Caco-2 (cell line): ENCODE measurements around the gene KIF4A. TPM values are rescaled to one million over a fixed set of nuclear protein-coding genes. Genes with fewer than 3 reads are reported as not detected.
A peak's percentile ranks its signal among the peaks of the same experiment; 100 is the strongest.

Experiments used
- BruUV-seq: library from RNA; stranded (reverse); fragments of 400-500 nt; replicated peaks from 2 replicates; lab custom pipeline; 2021; lab: Mats Ljungman, UMichigan
- CTCF ChIA-PET: fragments of 300-600 bp; sonication (Branson Sonifier 250); formaldehyde crosslinking; loops from one replicate; lab custom pipeline; 2022; ENCODE audit warnings: antibody characterized with exemption; lab: Charles Lee
- POLR2A ChIA-PET: fragments of 300-600 bp; sonication (Branson Sonifier 250); formaldehyde crosslinking; loops from one replicate; lab custom pipeline; 2022; ENCODE audit warnings: antibody characterized with exemption; lab: Charles Lee
- DNase-seq, 2 experiments: peaks; one replicate each; pipeline versions ENCODE4 v3.0.0 to v3.0.0-alpha.2; 2020 to 2022
- H3K27me3 ChIP-seq: replicated peaks from 2 replicates; pipeline ENCODE4 v1.6.0; 2011; ENCODE audit warnings: low read length; ENCODE audit not compliant: control insufficient read depth, insufficient read depth
- H3K36me3 ChIP-seq: 2 replicates; pipeline ENCODE4 v1.5.1; 2011; ENCODE audit warnings: low read length; ENCODE audit not compliant: control insufficient read depth, insufficient read depth
- H3K4me1 ChIP-seq: fragments of 250-450 bp; sonication (Bioruptor Pico); 2 replicates; pipeline ENCODE4 v1.5.1; 2020; ENCODE audit warnings: mild to moderate bottlenecking
- H3K4me3 ChIP-seq: 2 replicates; pipeline ENCODE4 v1.5.1; 2011; ENCODE audit warnings: low read depth, mild to moderate bottlenecking, control low read depth, low read length
- H3K9me3 ChIP-seq: fragments of 250-450 bp; sonication (Bioruptor Pico); 2 replicates; pipeline ENCODE4 v1.5.1; 2020; ENCODE audit warnings: mild to moderate bottlenecking, moderate library complexity
- H3K27ac Mint-ChIP-seq: one replicate; pipeline ENCODE4 v1.8.0; 2022; ENCODE audit warnings: mixed read lengths; ENCODE audit not compliant: unreplicated experiment
- H3K27me3 Mint-ChIP-seq: one replicate; pipeline ENCODE4 v1.8.0; 2022; ENCODE audit warnings: mixed read lengths; ENCODE audit not compliant: insufficient read depth, unreplicated experiment
- H3K36me3 Mint-ChIP-seq: one replicate; pipeline ENCODE4 v1.8.0; 2022; ENCODE audit warnings: mild to moderate bottlenecking, mixed read lengths; ENCODE audit not compliant: insufficient read depth, unreplicated experiment
- H3K4me1 Mint-ChIP-seq: one replicate; pipeline ENCODE4 v1.8.0; 2022; ENCODE audit warnings: low read depth, mixed read lengths; ENCODE audit not compliant: unreplicated experiment
- H3K4me3 Mint-ChIP-seq: one replicate; pipeline ENCODE4 v1.8.0; 2022; ENCODE audit warnings: mild to moderate bottlenecking, moderate library complexity, mixed read lengths; ENCODE audit not compliant: unreplicated experiment
- H3K9me3 Mint-ChIP-seq: one replicate; pipeline ENCODE4 v1.8.0; 2022; ENCODE audit warnings: mixed read lengths; ENCODE audit not compliant: unreplicated experiment
- CTCF ChIP-seq, 2 experiments: fragments of 200-600 bp in 1 of 2; IDR thresholded peaks; 1 replicate in 1 of 2; 2 replicates in 1 of 2; pipeline versions ENCODE4 v1.5.1 to v1.8.0; 2011 to 2022; ENCODE audit warnings: antibody characterized with exemption in 1 of 2, control low read depth in 1 of 2, inconsistent platforms in 1 of 2, low read depth in 1 of 2, low read length in 1 of 2, mild to moderate bottlenecking in 1 of 2, moderate library complexity in 1 of 2; ENCODE audit not compliant: insufficient read depth in 1 of 2, severe bottlenecking in 1 of 2, unreplicated experiment in 1 of 2
- intact Hi-C: fragments of 100-400 bp; cut with micrococcal nuclease; formaldehyde crosslinking; loops from one replicate; pipeline ENCODE4 v1.10.0; 2022; ENCODE audit not compliant: unreplicated experiment
- total RNA-seq: library from RNA; stranded (reverse); gene quantifications from 2 replicates; pipeline ENCODE4 v1.2.3, GENCODE V29; 2022

The KIF4A gene
- total RNA-seq, 1 experiment from 2014 or later, result 39.6 TPM

DNA sequence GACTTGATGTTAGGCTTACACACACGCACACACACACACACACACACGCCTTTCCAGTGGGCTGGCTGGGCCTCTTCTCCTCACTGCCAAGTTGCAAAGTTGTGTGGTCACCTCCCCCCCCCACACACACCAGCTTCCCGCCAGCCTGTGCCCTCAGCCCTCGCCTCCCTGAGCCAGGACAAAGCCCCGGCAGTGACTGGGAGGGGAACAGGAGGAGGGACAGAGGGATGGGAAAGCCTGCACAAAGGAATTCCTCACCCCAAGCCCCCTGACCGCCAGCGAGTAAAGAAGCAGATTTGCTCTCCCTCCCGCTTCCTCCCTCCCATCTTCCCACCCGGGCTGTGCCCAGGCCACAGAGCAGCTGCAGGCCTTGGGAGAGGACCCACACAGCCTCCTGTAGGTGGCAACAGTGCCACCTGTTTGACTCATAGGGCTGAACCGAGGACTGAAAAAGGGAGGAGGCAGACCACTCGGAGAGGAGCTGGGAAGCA is 133.0 kb downstream of the KIF4A start, which contains the start of gene GDPD2:
Gene GDPD2, plus strand, starts transcription at position 464 of the 491 bp plus-strand sequence. CDS start 1,671 bp downstream, outside the sequence.
- Histone ChIP-seq H3K9me3 (no peaks in the 10 kb centered on the region), H3K4me1 (peaks cover 22% of the 10 kb centered on the region), H3K4me3 (peak within 1 kb of the TSS; percentile 21), H3K36me3 (peaks cover 1% of the 10 kb centered on the region; the same call in 1 of the 2 replicates), H3K27me3 (no peaks in the 10 kb centered on the region)
- peak; percentile 34 to 53 for DNase-seq
- no TSS peak for BruUV-seq
- no peaks in the 10 kb centered on the region for H3K9me3 Mint-ChIP-seq
- H3K27ac Mint-ChIP-seq, result peak within 1 kb of the TSS; percentile 78
- no peaks in the 10 kb centered on the region for H3K27me3 Mint-ChIP-seq
- peaks cover 9% of the 10 kb centered on the region for H3K4me1 Mint-ChIP-seq
- POLR2A ChIA-PET, result no interaction called here
- peak in 1 of 2 experiments; percentile 46 for TF ChIP-seq CTCF (IDR thresholded peaks at IDR 0.05; ENCODE audit: insufficient read depth in 1 of 2, low read depth in 1 of 2, low read length in 1 of 2, severe bottlenecking in 1 of 2, unreplicated experiment in 1 of 2)
- peaks cover 28% of the 10 kb centered on the region for H3K36me3 Mint-ChIP-seq
- CTCF ChIA-PET, result interaction anchor here (0.6 to 2.1 kb wide), 8 partner anchors 9 to 427 kb away, joined by 3 to 15 read pairs (median 4); no protein-coding TSS in a partner anchor
- H3K4me3 Mint-ChIP-seq, result peak within 1 kb of the TSS; percentile 58
- intact Hi-C loops, result loop anchor here (1.0 kb wide), 1 partner anchor 11 kb away; no protein-coding TSS in a partner anchor

- ChIA-PET POLR2A (no interaction called here), CTCF (interaction anchor here (0.9 to 2.1 kb wide), 4 partner anchors 8 to 241 kb away, joined by 4 to 15 read pairs (median 12); no protein-coding TSS in a partner anchor)
- no peaks in the 10 kb centered on the region for H3K9me3 Mint-ChIP-seq
- no peaks in the 10 kb centered on the region for H3K27me3 ChIP-seq
- H3K4me3 Mint-ChIP-seq, result peak overlapping the region; percentile 50
- peak overlapping the region; percentile 21 for H3K4me3 ChIP-seq
- DNase-seq, result peak; percentile 45 to 54
- intact Hi-C loops, result loop anchor here (1.0 kb wide), 1 partner anchor 10 kb away; no protein-coding TSS in a partner anchor
- H3K27me3 Mint-ChIP-seq, result no peaks in the 10 kb centered on the region
- H3K9me3 ChIP-seq, result no peaks in the 10 kb centered on the region
- BruUV-seq, result no TSS peak
- H3K36me3 ChIP-seq, result peaks cover 1% of the 10 kb centered on the region; the same call in 1 of the 2 replicates
- peaks cover 9% of the 10 kb centered on the region for H3K4me1 Mint-ChIP-seq
- peak overlapping the region; percentile 78 for H3K27ac Mint-ChIP-seq
- H3K4me1 ChIP-seq, result peaks cover 22% of the 10 kb centered on the region
- no peak for TF ChIP-seq CTCF (IDR thresholded peaks at IDR 0.05; ENCODE audit: insufficient read depth in 1 of 2, low read depth in 1 of 2, low read length in 1 of 2, severe bottlenecking in 1 of 2, unreplicated experiment in 1 of 2)
- peaks cover 24% of the 10 kb centered on the region for H3K36me3 Mint-ChIP-seq
These were observed 134.2 kb downstream of the KIF4A start for GRCh38 chrX:70423936-70424675.

DNA sequence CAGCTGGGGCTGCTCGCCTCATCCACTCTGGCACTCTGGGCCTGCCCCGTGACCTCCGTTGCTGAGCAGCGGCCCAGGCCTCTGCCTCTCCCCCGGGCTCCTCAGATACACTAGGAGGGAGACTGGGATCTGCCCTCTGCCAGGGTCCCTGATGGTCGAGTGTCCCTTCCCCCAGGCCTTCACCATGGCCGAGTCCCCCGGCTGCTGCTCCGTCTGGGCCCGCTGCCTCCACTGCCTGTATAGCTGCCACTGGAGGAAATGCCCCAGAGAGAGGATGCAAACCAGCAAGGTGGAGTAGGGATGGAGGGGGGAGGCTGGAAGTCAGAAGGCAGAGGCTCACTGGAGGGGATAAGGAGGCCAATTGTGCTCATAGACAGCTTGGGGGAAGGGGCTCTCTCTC is 134.9 kb downstream of the KIF4A start:
- no peaks in the 10 kb centered on the region for H3K9me3 ChIP-seq
- H3K36me3 Mint-ChIP-seq, result peaks cover 24% of the 10 kb centered on the region
- no peaks in the 10 kb centered on the region for H3K9me3 Mint-ChIP-seq
- intact Hi-C loops, result no loop called here
- no peak overlapping the region for H3K4me3 ChIP-seq
- H3K36me3 ChIP-seq, result peaks cover 1% of the 10 kb centered on the region; the same call in 1 of the 2 replicates
- H3K4me1 Mint-ChIP-seq, result peaks cover 9% of the 10 kb centered on the region
- no peak for TF ChIP-seq CTCF (IDR thresholded peaks at IDR 0.05; ENCODE audit: insufficient read depth in 1 of 2, low read depth in 1 of 2, low read length in 1 of 2, severe bottlenecking in 1 of 2, unreplicated experiment in 1 of 2)
- CTCF ChIA-PET, result interaction anchor here (0.5 to 2.0 kb wide), 2 partner anchors 129 to 769 kb away, joined by 4 to 15 read pairs; no protein-coding TSS in a partner anchor
- H3K27me3 ChIP-seq, result no peaks in the 10 kb centered on the region
- POLR2A ChIA-PET, result no interaction called here
- no peak for DNase-seq
- no peak overlapping the region for H3K27ac Mint-ChIP-seq
- H3K27me3 Mint-ChIP-seq, result no peaks in the 10 kb centered on the region
- no peak overlapping the region for H3K4me3 Mint-ChIP-seq
- H3K4me1 ChIP-seq, result peaks cover 22% of the 10 kb centered on the region
- no TSS peak for BruUV-seq
